Activated CD4-positive, CD25-positive, alpha-beta regulatory T cell treated with anti-CD3 and anti-CD28 coated beads, Interleukin-2, amount 50 U/mL, for 24 hours (primary cell): ENCODE results near the gene BRCA1.
"Not testable (repeated sequence)": the region's sequence is repeated elsewhere in the genome, so short reads cannot be mapped to it uniquely, and the experiment has no call there.

Source experiments
- ATAC-seq, 2 donors: fragments of 150-1000 bp; cut with Tn5 transposase; one replicate each; pipeline ENCODE4 v1.10.0; 2021; ENCODE audit warnings: mild to moderate bottlenecking in 1 of 2, moderate library complexity in 1 of 2

Gene BRCA1

GRCh38 chr17:43133439-43133838 lies 8.3 kb upstream of the BRCA1 start:
- ATAC-seq: not testable (repeated sequence)

DNA sequence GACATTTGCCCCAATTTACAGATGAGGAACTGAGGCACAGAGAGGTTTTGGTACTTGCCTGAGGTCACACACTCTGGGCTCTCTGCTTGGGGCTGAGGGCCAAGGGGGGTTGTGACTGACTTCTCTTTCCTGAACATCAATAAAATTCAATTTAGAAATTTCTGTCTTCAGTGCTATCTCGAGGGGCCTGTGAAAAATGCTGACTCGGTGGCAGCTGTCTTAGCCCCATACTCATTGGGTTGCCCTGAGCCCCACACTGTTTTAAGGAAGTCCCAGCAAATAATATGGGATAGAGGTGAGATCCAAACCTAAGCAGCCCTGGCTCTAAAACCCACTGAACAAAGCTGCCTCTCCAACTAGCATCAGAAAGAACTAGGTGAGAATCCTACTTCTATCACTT lies 7.0 kb upstream of the BRCA1 start:
- ATAC-seq: no peak

GRCh38 chr17:43129671-43130010 lies 4.5 kb upstream of the BRCA1 start:
- no peak for ATAC-seq

DNA sequence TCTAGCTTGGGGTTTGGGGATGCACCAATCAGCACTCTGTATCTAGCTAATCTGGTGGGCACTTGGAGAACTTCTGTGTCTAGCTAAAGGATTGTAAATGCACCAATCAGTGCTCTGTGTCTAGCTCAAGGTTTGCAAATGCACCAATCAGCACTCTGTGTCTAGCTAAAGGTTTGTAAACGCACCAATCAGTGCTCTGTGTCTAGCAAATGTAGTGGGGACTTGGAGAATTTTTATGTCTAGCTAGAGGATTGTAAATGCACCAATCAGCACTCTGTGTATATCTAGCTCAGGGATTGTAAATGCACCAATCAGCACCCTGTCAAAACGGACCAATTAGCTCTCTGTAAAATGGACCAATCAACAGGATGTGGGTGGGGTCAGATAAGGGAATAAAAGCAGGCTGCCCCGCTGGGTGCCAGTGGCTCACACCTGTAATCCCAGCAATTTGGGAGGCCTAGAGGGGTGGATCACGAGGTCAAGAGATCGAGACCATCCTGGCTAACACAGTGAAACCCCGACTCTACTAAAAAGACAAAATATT lies 2.2 kb upstream of the BRCA1 start:
- ATAC-seq: not testable (repeated sequence)

DNA sequence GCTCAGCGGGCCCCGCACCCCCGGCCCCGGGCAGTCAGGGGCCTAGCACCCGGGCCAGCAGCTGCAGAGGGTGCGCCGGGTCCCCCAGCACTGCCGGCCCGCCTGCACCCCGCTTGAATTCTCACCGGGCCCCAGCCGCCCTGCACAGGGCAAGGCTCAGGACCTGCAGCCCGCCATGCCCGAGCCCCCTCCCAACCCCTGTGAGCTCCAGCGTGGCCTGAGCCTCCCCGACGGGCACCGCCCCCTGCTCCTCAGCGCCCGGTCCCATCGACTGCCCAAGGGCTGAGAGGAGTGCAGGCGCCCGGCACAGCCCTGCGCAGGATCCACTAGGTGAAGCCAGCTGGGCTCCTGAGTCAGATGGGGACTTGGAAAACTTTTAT lies 1.7 kb upstream of the BRCA1 start:
- ATAC-seq: no peak

GRCh38 chr17:43125967-43126910 lies 1.1 kb upstream of the BRCA1 start:
- ATAC-seq: no peak

- ATAC-seq: no peak
Measured at GRCh38 chr17:43118679-43119615, 6.2 kb downstream of the BRCA1 start.

DNA sequence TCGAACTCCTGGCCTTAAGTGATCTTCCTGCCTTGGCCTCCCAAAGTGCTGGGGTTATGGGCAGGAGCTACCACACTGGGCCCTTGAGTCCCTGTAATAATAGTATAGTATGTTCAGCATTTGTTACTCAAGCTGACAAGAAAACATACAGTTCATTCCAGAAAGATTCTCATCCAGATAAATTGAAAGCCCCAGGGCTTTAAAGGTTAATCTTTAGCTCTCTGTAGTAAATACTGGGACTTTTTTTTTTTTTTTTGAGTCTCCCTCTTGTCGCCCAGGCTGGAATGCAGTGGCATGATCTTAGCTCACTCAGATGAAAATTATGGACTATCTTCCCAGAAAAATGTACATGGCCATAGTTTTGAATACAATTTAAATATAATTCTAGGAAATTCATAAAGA lies 11.0 kb downstream of the BRCA1 start:
- no peak for ATAC-seq

GRCh38 chr17:43106552-43106951 lies 18.6 kb downstream of the BRCA1 start:
- no peak for ATAC-seq

GRCh38 chr17:43105146-43105545 lies 20.0 kb downstream of the BRCA1 start:
- ATAC-seq: no peak

DNA sequence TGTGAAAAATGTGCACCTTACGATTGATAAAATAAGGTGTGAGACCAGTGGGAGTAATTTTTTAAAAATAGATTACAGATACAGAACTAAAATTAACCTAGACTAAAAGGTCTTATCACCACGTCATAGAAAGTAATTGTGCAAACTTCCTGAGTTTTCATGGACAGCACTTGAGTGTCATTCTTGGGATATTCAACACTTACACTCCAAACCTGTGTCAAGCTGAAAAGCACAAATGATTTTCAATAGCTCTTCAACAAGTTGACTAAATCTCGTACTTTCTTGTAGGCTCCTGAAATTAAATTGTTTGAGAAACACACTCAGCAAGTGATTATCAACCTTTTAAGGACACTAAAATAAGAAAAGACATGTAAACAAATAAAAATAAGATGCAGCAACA lies 20.5 kb downstream of the BRCA1 start:
- no peak for ATAC-seq

- not testable (repeated sequence) for ATAC-seq
Measured at GRCh38 chr17:43095364-43095763, 29.8 kb downstream of the BRCA1 start.

DNA sequence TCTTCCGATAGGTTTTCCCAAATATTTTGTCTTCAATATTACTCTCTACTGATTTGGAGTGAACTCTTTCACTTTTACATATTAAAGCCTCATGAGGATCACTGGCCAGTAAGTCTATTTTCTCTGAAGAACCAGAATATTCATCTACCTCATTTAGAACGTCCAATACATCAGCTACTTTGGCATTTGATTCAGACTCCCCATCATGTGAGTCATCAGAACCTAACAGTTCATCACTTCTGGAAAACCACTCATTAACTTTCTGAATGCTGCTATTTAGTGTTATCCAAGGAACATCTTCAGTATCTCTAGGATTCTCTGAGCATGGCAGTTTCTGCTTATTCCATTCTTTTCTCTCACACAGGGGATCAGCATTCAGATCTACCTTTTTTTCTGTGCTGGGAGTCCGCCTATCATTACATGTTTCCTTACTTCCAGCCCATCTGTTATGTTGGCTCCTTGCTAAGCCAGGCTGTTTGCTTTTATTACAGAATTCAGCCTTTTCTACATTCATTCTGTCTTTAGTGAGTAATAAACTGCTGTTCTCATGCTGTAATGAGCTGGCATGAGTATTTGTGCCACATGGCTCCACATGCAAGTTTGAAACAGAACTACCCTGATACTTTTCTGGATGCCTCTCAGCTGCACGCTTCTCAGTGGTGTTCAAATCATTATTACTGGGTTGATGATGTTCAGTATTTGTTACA lies 30.9 kb downstream of the BRCA1 start:
- ATAC-seq: no peak

GRCh38 chr17:43092901-43093300 lies 32.3 kb downstream of the BRCA1 start:
- ATAC-seq: no peak

GRCh38 chr17:43090022-43090421 lies 35.1 kb downstream of the BRCA1 start:
- no peak for ATAC-seq

GRCh38 chr17:43085474-43085873 lies 39.7 kb downstream of the BRCA1 start:
- ATAC-seq: no peak

GRCh38 chr17:43079641-43080302 lies 45.4 kb downstream of the BRCA1 start:
- ATAC-seq: no peak

- no peak for ATAC-seq
Measured at GRCh38 chr17:43074869-43075268, 50.3 kb downstream of the BRCA1 start.

DNA sequence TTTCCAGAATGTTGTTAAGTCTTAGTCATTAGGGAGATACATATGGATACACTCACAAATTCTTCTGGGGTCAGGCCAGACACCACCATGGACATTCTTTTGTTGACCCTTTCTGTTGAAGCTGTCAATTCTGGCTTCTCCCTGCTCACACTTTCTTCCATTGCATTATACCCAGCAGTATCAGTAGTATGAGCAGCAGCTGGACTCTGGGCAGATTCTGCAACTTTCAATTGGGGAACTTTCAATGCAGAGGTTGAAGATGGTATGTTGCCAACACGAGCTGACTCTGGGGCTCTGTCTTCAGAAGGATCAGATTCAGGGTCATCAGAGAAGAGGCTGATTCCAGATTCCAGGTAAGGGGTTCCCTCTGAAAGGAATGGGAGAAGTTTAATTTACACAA lies 54.3 kb downstream of the BRCA1 start:
- ATAC-seq: no peak

- no peak for ATAC-seq
Measured at GRCh38 chr17:43070257-43070656, 54.9 kb downstream of the BRCA1 start.

- no peak for ATAC-seq
Measured at GRCh38 chr17:43069368-43069898, 55.7 kb downstream of the BRCA1 start.
